ENCODE results near the gene RMC1.
A peak's percentile ranks its signal among the peaks of the same experiment; 100 is the strongest.
"Not testable (repeated sequence)": the region's sequence is repeated elsewhere in the genome, so short reads cannot be mapped to it uniquely, and the experiment has no call there.

The RMC1 gene

DNA sequence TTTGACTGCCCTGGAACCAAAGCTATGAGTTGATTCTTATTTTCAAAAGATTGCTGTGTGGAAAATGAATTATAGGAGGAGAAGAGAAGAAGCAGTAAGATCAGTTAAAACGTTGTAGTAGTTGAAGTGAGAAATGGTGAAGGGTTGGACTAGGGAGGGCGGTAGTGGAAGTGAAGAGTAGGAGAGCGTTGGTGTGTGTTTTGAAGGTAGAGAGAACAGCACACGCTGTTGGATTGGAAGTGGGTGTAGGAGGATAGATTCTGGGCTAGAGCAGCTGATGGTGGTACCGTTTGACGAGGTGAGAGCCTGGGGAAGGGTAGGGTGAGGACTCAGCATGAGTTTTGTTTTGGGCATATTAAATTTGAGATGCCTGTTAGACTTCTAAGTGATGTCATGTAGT lies 31.8 kb upstream of the RMC1 start:
- DNase-seq (ENCODE audit: insufficient read length) (no peak), FAIRE-seq (no peak)
- no peak for TF ChIP-seq TAF1 (IDR thresholded peaks at IDR 0.05; ENCODE audit: borderline replicate concordance, low read depth, low read length)
- no peak for TF ChIP-seq POLR2AphosphoS5 (IDR thresholded peaks at IDR 0.05; ENCODE audit: low read depth, low read length)
- no peak for TF ChIP-seq POLR2A (IDR thresholded peaks at IDR 0.05; ENCODE audit: low read depth, low read length)

DNA sequence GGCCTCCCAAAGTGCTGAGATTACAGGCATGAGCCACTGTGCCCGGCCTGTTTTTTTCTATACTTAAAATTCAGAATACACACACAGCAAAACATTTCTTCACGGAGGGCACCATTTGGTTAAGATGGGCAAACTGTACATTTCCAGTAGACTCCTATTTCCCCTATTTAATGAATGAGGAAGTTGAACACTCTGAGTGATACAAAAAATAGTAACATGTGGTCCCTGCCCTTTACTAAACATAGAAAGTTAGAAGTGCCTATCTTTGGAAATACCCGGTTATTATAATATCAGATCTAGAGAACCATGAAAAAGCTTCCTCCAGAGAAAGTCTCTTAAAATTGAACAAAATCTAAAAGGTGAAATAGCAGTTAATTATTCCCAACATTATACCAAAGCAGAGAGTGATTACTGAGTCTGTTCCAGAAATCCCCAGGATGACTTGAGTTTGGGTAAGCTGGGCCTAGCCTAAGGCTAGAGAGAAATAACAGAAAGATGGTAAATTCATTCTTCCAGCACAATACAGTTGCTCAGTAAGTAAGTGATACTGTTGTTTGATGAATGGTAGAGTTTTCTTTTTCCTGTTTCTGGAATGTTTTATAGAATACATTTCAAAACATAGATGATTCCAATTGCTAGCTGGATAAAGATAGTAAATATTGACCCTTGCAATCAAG lies 23.3 kb upstream of the RMC1 start:
- TF ChIP-seq TAF1 (IDR thresholded peaks at IDR 0.05; ENCODE audit: borderline replicate concordance, low read depth, low read length) (no peak), POLR2A (IDR thresholded peaks at IDR 0.05; ENCODE audit: low read depth, low read length) (no peak)
- FAIRE-seq (peak; percentile 78), DNase-seq (ENCODE audit: insufficient read length) (no peak)

DNA sequence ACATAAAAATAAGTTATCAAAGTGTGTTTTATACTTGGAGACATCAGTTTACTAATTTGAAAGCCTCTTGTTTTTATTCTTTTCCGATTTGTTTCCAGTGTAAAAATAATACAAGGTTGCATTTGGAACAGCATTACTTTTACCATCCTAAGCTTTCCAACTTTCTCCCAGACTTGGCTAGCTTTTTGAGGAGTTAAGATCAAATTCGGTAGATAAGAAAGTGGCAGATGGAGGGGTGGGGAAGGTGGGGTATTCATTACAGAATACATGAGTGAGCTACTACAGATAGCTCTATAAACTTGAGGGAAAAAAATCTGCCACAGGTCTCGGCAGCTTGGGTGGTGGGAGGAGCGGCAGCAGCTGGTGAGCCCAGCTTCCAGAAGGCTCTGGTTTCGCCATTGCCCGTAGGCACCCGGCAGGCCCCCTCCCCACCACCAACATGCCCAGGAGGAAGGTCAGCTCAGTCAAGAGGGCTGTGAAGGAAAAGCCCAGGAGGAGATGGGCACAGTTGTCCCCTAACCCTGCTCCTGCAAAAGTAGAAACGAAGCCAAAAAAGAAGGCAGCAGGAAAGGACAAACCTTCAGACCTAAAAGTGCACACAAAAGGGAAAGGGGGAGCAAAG lies 18.6 kb upstream of the RMC1 start:
- FAIRE-seq: no peak
- no peak for TF ChIP-seq POLR2A (IDR thresholded peaks at IDR 0.05; ENCODE audit: low read depth, low read length)
- TF ChIP-seq TAF1 (IDR thresholded peaks at IDR 0.05; ENCODE audit: borderline replicate concordance, low read depth, low read length): no peak
- TF ChIP-seq POLR2AphosphoS5 (IDR thresholded peaks at IDR 0.05; ENCODE audit: low read depth, low read length): no peak
- no peak for DNase-seq (ENCODE audit: insufficient read length)

DNA sequence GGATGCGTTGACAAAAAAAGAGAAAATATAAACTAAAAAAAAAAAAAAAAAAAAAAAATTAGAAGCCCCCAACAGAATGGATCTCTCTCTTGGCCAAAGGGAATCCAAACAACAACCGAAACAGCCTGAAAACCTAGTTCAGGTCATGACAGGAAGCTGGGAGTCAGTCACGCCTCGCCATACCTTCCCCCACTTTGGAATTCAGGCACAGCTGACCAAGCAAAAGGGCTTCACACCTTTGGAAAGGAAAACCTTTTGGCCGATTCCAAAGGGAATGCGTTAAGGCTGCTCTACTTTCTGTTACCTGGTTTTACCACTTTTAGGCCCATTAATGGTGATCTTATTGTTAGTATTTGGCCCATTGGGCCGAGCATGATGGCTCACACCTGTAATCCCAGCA lies 17.9 kb upstream of the RMC1 start:
- TF ChIP-seq TAF1 (IDR thresholded peaks at IDR 0.05; ENCODE audit: borderline replicate concordance, low read depth, low read length) (no peak), POLR2AphosphoS5 (IDR thresholded peaks at IDR 0.05; ENCODE audit: low read depth, low read length) (no peak), POLR2A (IDR thresholded peaks at IDR 0.05; ENCODE audit: low read depth, low read length) (no peak)
- no peak for FAIRE-seq
- no peak for DNase-seq (ENCODE audit: insufficient read length)

DNA sequence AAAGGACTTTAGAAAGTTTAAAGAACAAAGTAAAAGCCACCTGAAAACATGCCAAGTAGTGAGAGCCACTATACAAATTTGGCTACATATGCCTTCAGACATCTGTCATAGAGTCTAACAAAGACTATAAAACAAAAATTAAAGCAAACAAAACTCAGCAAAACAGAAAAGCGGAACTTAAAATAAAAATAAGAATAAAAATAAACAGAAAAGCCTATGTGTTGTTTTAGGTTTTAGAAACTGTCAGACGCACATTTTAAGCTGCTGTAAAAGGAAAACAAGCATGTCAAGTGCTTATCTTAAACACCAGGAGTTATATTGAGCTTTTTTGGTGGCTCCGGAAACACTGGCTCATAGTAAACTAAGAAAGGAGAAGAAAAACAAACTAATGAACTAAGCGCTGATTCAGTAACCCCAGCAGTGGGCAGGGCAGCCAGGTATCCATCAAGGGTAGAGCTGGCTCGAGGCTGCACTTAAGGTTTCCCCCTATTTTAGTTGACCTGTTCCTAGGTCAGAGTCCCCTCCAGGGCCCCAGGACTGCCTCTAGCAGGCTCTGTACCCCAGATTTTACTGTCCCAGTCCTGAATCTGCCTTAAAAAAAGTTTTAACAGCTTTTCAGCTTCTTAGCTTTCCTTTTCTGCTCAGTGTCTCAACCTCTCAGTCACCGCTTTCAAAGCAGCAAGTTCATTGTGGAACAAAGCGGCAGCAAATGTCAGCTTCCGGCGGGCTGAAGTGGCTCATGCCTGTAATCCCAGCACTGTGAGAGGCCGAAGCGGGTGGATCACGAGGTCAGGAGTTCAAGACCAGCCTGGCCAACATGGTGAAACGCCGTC lies 15.4 kb upstream of the RMC1 start:
- TF ChIP-seq POLR2A (IDR thresholded peaks at IDR 0.05; ENCODE audit: low read depth, low read length) (peak; percentile 55; the same call in 1 of the 2 replicates), TAF1 (IDR thresholded peaks at IDR 0.05; ENCODE audit: borderline replicate concordance, low read depth, low read length) (0 out of 2 replicates have a peak, but pooled peaks have one; percentile 26), POLR2AphosphoS5 (IDR thresholded peaks at IDR 0.05; ENCODE audit: low read depth, low read length) (no peak)
- DNase-seq (ENCODE audit: insufficient read length) (no peak), FAIRE-seq (peak; percentile 90)

DNA sequence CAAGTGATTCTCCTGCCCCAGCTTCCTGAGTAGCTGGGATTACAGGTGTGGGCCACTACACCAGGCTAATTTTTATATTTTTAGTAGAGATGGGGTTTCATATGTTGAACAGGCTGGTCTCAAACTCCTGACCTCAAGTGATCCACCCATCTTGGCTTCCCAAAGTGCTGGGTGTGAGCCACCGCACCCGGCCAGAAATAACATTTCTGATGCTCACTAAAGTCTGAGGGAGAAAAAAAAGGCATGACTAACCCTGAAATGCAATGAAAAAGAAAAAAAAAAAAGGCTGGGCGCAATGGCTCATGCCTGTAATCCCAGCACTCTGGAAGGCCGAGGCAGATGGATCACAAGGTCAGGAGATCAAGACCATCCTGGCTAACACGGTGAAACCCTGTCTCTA lies 13.7 kb upstream of the RMC1 start:
- not testable (repeated sequence) for FAIRE-seq

DNA sequence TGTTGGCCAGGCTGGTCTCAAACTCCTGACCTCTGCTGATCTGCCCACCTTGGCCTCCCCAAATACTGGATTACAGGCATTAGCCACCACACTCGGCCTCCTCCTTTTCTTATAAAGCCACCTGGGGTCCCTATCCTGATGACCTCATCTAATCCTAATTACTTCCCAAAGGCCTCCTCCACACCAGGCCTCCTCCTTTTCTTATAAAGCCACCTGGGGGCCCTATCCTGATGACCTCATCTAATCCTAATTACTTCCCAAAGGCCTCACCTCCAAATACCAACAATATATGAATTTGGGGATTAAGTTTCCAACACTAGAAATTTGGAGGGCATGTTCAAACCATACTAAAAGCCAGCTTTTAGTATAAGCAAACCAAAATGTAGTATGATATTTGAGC lies 9.7 kb upstream of the RMC1 start:
- no peak for DNase-seq (ENCODE audit: insufficient read length)
- no peak for FAIRE-seq
- no peak for TF ChIP-seq POLR2A (IDR thresholded peaks at IDR 0.05; ENCODE audit: low read depth, low read length)
- no peak for TF ChIP-seq POLR2AphosphoS5 (IDR thresholded peaks at IDR 0.05; ENCODE audit: low read depth, low read length)
- TF ChIP-seq TAF1 (IDR thresholded peaks at IDR 0.05; ENCODE audit: borderline replicate concordance, low read depth, low read length): no peak

More for the DNA sequence above, 13.7 kb upstream of the RMC1 start:
- DNase-seq (ENCODE audit: insufficient read length): not testable (repeated sequence)

DNA sequence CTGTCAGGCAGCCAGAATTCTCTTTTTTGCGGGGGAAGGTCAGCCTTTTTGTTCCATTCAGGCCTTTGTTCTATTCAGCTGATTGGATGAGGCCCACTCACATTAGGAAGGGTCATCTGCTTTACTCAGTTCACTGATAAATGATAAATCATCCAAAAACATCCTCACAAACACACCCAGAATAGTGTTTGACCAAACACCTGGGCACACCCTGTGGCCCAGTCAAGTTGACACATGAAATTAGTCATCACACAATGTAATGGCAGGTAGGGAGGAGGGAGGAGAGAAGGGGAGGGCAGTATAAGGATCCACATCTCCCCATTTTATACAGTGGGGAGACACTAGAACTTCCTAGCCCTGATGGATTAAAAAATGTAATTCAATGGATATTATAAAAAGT lies 8.3 kb upstream of the RMC1 start:
- no peak for TF ChIP-seq TAF1 (IDR thresholded peaks at IDR 0.05; ENCODE audit: borderline replicate concordance, low read depth, low read length)
- no peak for TF ChIP-seq POLR2AphosphoS5 (IDR thresholded peaks at IDR 0.05; ENCODE audit: low read depth, low read length)
- TF ChIP-seq POLR2A (IDR thresholded peaks at IDR 0.05; ENCODE audit: low read depth, low read length): no peak
- no peak for FAIRE-seq
- DNase-seq (ENCODE audit: insufficient read length): no peak

DNA sequence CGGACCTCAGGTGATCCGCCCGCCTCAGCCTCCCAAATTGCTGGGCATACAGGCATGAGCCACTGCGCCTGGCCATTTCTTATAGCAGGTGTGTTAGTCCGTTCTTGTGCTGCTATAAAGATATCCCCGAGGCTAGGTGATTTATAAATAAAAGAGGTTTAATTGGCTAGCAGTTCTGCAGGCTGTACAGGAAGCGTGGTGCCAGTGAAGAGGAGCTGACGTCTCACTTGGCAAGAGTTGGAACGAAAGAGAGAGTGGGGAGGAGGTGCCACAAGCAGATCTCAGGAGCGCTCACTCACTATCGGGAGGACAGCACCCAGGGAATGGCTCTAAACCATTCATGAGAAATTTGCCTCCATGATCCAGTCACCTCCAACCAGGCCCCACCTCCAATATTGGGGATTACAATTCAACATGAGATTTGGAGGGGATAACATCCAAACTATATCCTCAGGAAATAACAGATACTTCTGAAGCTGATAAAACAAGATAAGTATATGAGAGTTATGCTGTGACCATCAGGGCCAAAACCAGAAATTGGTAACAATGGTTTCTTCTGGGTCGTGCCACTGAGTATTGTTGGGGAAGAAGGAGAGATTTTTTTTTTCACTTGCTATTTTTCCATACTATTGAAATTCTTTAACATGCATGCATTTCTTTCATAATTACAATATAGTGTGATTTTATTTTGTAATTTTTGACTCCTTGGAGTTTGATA lies 7.4 kb upstream of the RMC1 start:
- TF ChIP-seq POLR2A (IDR thresholded peaks at IDR 0.05; ENCODE audit: low read depth, low read length) (no peak), POLR2AphosphoS5 (IDR thresholded peaks at IDR 0.05; ENCODE audit: low read depth, low read length) (no peak), TAF1 (IDR thresholded peaks at IDR 0.05; ENCODE audit: borderline replicate concordance, low read depth, low read length) (no peak)
- no peak for DNase-seq (ENCODE audit: insufficient read length)
- FAIRE-seq: peak; percentile 42

DNA sequence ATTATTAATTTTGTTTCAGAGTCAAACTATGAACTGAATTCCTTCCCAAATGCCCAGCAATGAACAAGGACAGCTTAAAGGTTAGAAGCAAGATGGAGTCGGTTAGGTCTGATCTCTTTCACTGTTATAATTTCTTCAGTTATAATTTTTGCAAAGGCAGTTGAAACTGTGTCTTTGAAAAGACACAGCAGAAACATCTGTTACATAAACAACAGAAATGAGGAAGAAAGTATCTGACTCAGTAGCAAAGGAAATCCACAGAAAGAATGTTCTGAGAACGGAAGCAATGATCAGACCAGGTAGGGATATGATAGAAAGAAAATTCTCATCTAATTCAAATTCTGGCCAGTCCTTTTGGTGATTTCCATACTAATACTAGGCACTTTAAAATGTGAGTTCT lies 5.2 kb upstream of the RMC1 start:
- TF ChIP-seq TAF1 (IDR thresholded peaks at IDR 0.05; ENCODE audit: borderline replicate concordance, low read depth, low read length) (no peak), POLR2A (IDR thresholded peaks at IDR 0.05; ENCODE audit: low read depth, low read length) (no peak), POLR2AphosphoS5 (IDR thresholded peaks at IDR 0.05; ENCODE audit: low read depth, low read length) (no peak)
- DNase-seq (ENCODE audit: insufficient read length) (no peak), FAIRE-seq (no peak)

DNA sequence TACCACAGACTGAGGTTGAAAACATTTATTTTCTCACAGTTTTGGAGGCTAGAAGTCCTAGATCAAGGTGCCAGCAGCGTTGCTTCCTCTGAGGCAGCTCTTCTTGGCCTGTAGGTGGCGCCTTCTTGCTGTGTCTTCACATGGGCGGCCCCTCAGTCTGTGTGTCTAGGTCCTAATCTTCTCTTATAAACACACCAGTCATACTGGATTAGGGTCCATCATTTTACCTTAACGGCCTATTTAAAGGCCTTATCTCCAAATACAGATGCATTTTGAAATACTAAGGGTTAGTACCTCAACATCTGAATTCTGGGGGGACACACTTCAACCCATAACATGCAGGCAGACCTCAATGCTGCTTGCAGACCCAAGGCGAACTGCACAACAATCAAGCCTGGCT lies 4.4 kb upstream of the RMC1 start:
- FAIRE-seq: peak; percentile 91
- TF ChIP-seq TAF1 (IDR thresholded peaks at IDR 0.05; ENCODE audit: borderline replicate concordance, low read depth, low read length) (no peak), POLR2A (IDR thresholded peaks at IDR 0.05; ENCODE audit: low read depth, low read length) (no peak), POLR2AphosphoS5 (IDR thresholded peaks at IDR 0.05; ENCODE audit: low read depth, low read length) (no peak)

More for the DNA sequence above, 4.4 kb upstream of the RMC1 start:
- DNase-seq (ENCODE audit: insufficient read length): no peak

All from GM12892 (cell line).